Lower leg skin (tissue), 3 donors: ENCODE measurements around the gene GSN.
A peak's percentile ranks its signal among the peaks of the same experiment; 100 is the strongest.

Experiments
- CTCF ChIP-seq, 3 donors: fragments of 450-650 bp; IDR thresholded peaks; one replicate each; pipeline ENCODE4 v1.5.1; 2016; ENCODE audit warnings: antibody characterized with exemption in 3 of 3, mild to moderate bottlenecking in 3 of 3, moderate library complexity in 2 of 3
- POLR2A ChIP-seq, 2 donors: fragments of 450-650 bp; IDR thresholded peaks; one replicate each; pipeline ENCODE4 v1.6.1; 2016 to 2017; ENCODE audit warnings: antibody characterized with exemption in 2 of 2, mild to moderate bottlenecking in 1 of 2, moderate library complexity in 1 of 2

- TF ChIP-seq CTCF (IDR thresholded peaks at IDR 0.05) (no peak), POLR2A (IDR thresholded peaks at IDR 0.05) (peak in 1 of 2 donors; percentile 98)
Observed at GRCh38 chr9:121369595-121370265, 101.8 kb downstream of the GSN start, which contains the start of gene STOM.
